GM18511 (cell line): ENCODE results near the gene ABHD5.

Source experiments
- ATAC-seq: cut with Tn5 transposase; IDR thresholded peaks from one replicate; pipeline ENCODE4 v1.9.1; 2021; ENCODE audit warnings: mild to moderate bottlenecking, moderate library complexity; ENCODE audit not compliant: unreplicated experiment

Gene ABHD5

GRCh38 chr3:43685921-43686320, 4.8 kb upstream of the ABHD5 start:
- no peak for ATAC-seq

- ATAC-seq, result no peak
Observed at GRCh38 chr3:43686333-43686699, 4.4 kb upstream of the ABHD5 start.

GRCh38 chr3:43686700-43687498, 3.8 kb upstream of the ABHD5 start:
- no peak for ATAC-seq

- no peak for ATAC-seq
Observed at GRCh38 chr3:43687499-43687811, 3.3 kb upstream of the ABHD5 start.

- ATAC-seq, result no peak
Observed at GRCh38 chr3:43688245-43688650, 2.5 kb upstream of the ABHD5 start.

- ATAC-seq, result no peak
Observed at GRCh38 chr3:43689166-43689565, 1.6 kb upstream of the ABHD5 start.

- no peak for ATAC-seq
Observed at GRCh38 chr3:43689766-43690399, 855 bp upstream of the ABHD5 start.

- peak; percentile 43 for ATAC-seq
Observed at GRCh38 chr3:43691120-43691995, 620 bp downstream of the ABHD5 start.

GRCh38 chr3:43692085-43692855, 1.5 kb downstream of the ABHD5 start:
- ATAC-seq, result no peak

- ATAC-seq, result no peak
Observed at GRCh38 chr3:43692971-43693370, 2.2 kb downstream of the ABHD5 start.

- ATAC-seq, result no peak
Observed at GRCh38 chr3:43693594-43693993, 2.9 kb downstream of the ABHD5 start.

- no peak for ATAC-seq
Observed at GRCh38 chr3:43695443-43695842, 4.7 kb downstream of the ABHD5 start.

GRCh38 chr3:43695863-43696262, 5.1 kb downstream of the ABHD5 start:
- ATAC-seq, result no peak

- ATAC-seq, result no peak
Observed at GRCh38 chr3:43696441-43696840, 5.7 kb downstream of the ABHD5 start.

GRCh38 chr3:43696881-43697280, 6.1 kb downstream of the ABHD5 start:
- no peak for ATAC-seq

GRCh38 chr3:43699864-43700263, 9.1 kb downstream of the ABHD5 start:
- ATAC-seq, result peak; percentile 83

GRCh38 chr3:43704697-43705096, 14.0 kb downstream of the ABHD5 start:
- ATAC-seq, result no peak

- no peak for ATAC-seq
Observed at GRCh38 chr3:43706342-43706741, 15.6 kb downstream of the ABHD5 start.

- ATAC-seq, result no peak
Observed at GRCh38 chr3:43707266-43707665, 16.5 kb downstream of the ABHD5 start.

GRCh38 chr3:43707998-43708397, 17.3 kb downstream of the ABHD5 start:
- no peak for ATAC-seq

GRCh38 chr3:43709022-43709421, 18.3 kb downstream of the ABHD5 start:
- no peak for ATAC-seq
